IMR-90 (cell line): ENCODE results near the gene TSEN34. TPM values are rescaled to one million over a fixed set of nuclear protein-coding genes. Genes with fewer than 3 reads are reported as not detected.

Experiments
- ATAC-seq: fragments of 200-7000 bp; cut with Tn5 transposase; 2 replicates; pipeline ENCODE4 v1.9.1; 2020; ENCODE audit warnings: low read depth, mild to moderate bottlenecking, moderate library complexity
- BruUV-seq: library from RNA; stranded (reverse); fragments of 400-500 nt; replicated peaks from 2 replicates; lab custom pipeline; 2021; lab: Mats Ljungman, UMichigan
- CTCF ChIA-PET: fragments of 300-600 bp; formaldehyde crosslinking; extraction: SDS; loops from one replicate; lab custom pipeline; 2021; ENCODE audit warnings: antibody characterized with exemption; lab: Yijun Ruan, JAX
- POLR2A ChIA-PET: fragments of 300-600 bp; sonication (Branson Sonifier 250); formaldehyde crosslinking; loops from one replicate; lab custom pipeline; 2022; ENCODE audit warnings: antibody characterized with exemption; ENCODE audit not compliant: unreplicated experiment; lab: Charles Lee
- DNase-seq: peaks from one replicate; pipeline ENCODE4 v3.0.0; 2013
- H2AFZ ChIP-seq: replicated peaks from 2 replicates; pipeline ENCODE3; 2013; ENCODE audit warnings: low read length, mild to moderate bottlenecking; ENCODE audit not compliant: poor library complexity
- H2AK5ac ChIP-seq: 2 replicates; pipeline ENCODE4 v1.6.1; 2013; ENCODE audit warnings: low read depth, low read length, inconsistent platforms
- H2AK9ac ChIP-seq: replicated peaks from 2 replicates; pipeline ENCODE3; 2013; ENCODE audit warnings: mild to moderate bottlenecking, low read depth, low read length, moderate library complexity; ENCODE audit not compliant: poor library complexity
- H2BK120ac ChIP-seq: 2 replicates; pipeline ENCODE4 v1.6.1; 2013; ENCODE audit warnings: low read depth, low read length, inconsistent platforms
- H2BK15ac ChIP-seq: 3 replicates; pipeline ENCODE4 v1.6.1; 2013; ENCODE audit warnings: low read depth, low read length, inconsistent platforms
- H2BK20ac ChIP-seq: 2 replicates; pipeline ENCODE4 v1.6.1; 2013; ENCODE audit warnings: low read depth, mild to moderate bottlenecking, inconsistent platforms, low read length, moderate library complexity
- H2BK5ac ChIP-seq: 2 replicates; pipeline ENCODE4 v1.6.1; 2013; ENCODE audit warnings: mild to moderate bottlenecking, low read depth, low read length, inconsistent platforms; ENCODE audit not compliant: poor library complexity, severe bottlenecking
- H3K14ac ChIP-seq: replicated peaks from 2 replicates; pipeline ENCODE4 v1.6.1; 2013; ENCODE audit warnings: low read depth, low read length, inconsistent platforms
- H3K18ac ChIP-seq: 2 replicates; pipeline ENCODE4 v1.6.1; 2013; ENCODE audit warnings: low read depth, low read length, control low read depth
- H3K23ac ChIP-seq: 2 replicates; pipeline ENCODE4 v1.6.1; 2013; ENCODE audit warnings: low read depth, low read length, inconsistent platforms
- H3K27ac ChIP-seq: 2 replicates; pipeline ENCODE4 v1.5.1; 2013; ENCODE audit warnings: mild to moderate bottlenecking, control low read depth, low read length; ENCODE audit not compliant: insufficient read depth
- H3K27me3 ChIP-seq: 2 replicates; pipeline ENCODE4 v1.6.1; 2013; ENCODE audit warnings: low read length; ENCODE audit not compliant: control insufficient read depth, insufficient read depth
- H3K36me3 ChIP-seq: 2 replicates; pipeline ENCODE4 v1.6.1; 2013; ENCODE audit warnings: low read length, mixed read lengths; ENCODE audit not compliant: control insufficient read depth, insufficient read depth
- H3K4ac ChIP-seq: 2 replicates; pipeline ENCODE4 v1.6.1; 2013; ENCODE audit warnings: low read depth, low read length, inconsistent platforms
- H3K4me1 ChIP-seq: 2 replicates; pipeline ENCODE4 v1.6.1; 2013; ENCODE audit warnings: low read length, mixed read lengths; ENCODE audit not compliant: control insufficient read depth, insufficient read depth
- H3K4me2 ChIP-seq: 2 replicates; pipeline ENCODE4 v1.6.1; 2013; ENCODE audit warnings: low read depth, mild to moderate bottlenecking, control low read depth, low read length, moderate library complexity
- H3K4me3 ChIP-seq: 2 replicates; pipeline ENCODE4 v1.5.1; 2013; ENCODE audit warnings: low read depth, mild to moderate bottlenecking, control low read depth, low read length, moderate library complexity; ENCODE audit not compliant: insufficient read depth
- H3K56ac ChIP-seq: 2 replicates; pipeline ENCODE4 v1.6.1; 2013; ENCODE audit warnings: low read length, inconsistent platforms; ENCODE audit not compliant: insufficient read depth; ENCODE audit errors: extremely low read depth
- H3K79me1 ChIP-seq, 2 experiments: 2 replicates each; pipeline ENCODE4 v1.6.1; 2013; ENCODE audit warnings: low read length in 2 of 2, inconsistent platforms in 1 of 2, low read depth in 1 of 2
- H3K9ac ChIP-seq: 2 replicates; pipeline ENCODE4 v1.6.1; 2013; ENCODE audit warnings: low read depth, low read length, control low read depth
- H3K9me1 ChIP-seq: 2 replicates; pipeline ENCODE4 v1.6.1; 2013; ENCODE audit warnings: low read length, inconsistent platforms; ENCODE audit not compliant: insufficient read depth
- H3K9me3 ChIP-seq: 2 replicates; pipeline ENCODE4 v1.6.1; 2013; ENCODE audit warnings: low read length; ENCODE audit not compliant: control insufficient read depth, insufficient read depth
- H4K20me1 ChIP-seq: 2 replicates; pipeline ENCODE4 v1.6.1; 2013; ENCODE audit warnings: low read length, inconsistent platforms; ENCODE audit not compliant: insufficient read depth
- H4K5ac ChIP-seq: 2 replicates; pipeline ENCODE4 v1.6.1; 2013; ENCODE audit warnings: mild to moderate bottlenecking, low read depth, low read length, control low read depth
- H4K8ac ChIP-seq, 2 experiments: 2 replicates each; pipeline ENCODE4 v1.6.1; 2013; ENCODE audit warnings: low read depth in 2 of 2, low read length in 2 of 2, control low read depth in 1 of 2, inconsistent platforms in 1 of 2
- H4K91ac ChIP-seq: 2 replicates; pipeline ENCODE4 v1.6.1; 2013; ENCODE audit warnings: low read depth, low read length, inconsistent platforms; ENCODE audit not compliant: insufficient read depth
- CEBPB ChIP-seq: IDR thresholded peaks from 2 replicates; pipeline ENCODE4 v1.6.1; 2012; ENCODE audit warnings: low read depth, low read length, improper control_type of control experiment
- CHD1 ChIP-seq: IDR thresholded peaks from 2 replicates; pipeline ENCODE4 v1.6.1; 2012; ENCODE audit warnings: low read depth, low read length, improper control_type of control experiment
- FOS ChIP-seq: fragments of 150-350 bp; IDR thresholded peaks from 2 replicates; pipeline ENCODE4 v1.6.1; 2016; ENCODE audit warnings: low read depth, low read length
- MXI1 ChIP-seq: IDR thresholded peaks from 2 replicates; pipeline ENCODE4 v1.6.1; 2012; ENCODE audit warnings: low read depth, mild to moderate bottlenecking, low read length, moderate library complexity, borderline replicate concordance
- POLR2A ChIP-seq: IDR thresholded peaks from 2 replicates; pipeline ENCODE4 v1.6.1; 2012; ENCODE audit warnings: mild to moderate bottlenecking, low read depth, low read length
- WGBS, 2 experiments: methylation state at CpG; one replicate each; pipeline versions ENCODE4 v1.1.5 to v1.1.7; 2013; ENCODE audit warnings: missing lambda C conversion rate in 2 of 2; ENCODE audit not compliant: insufficient read length in 1 of 2; ENCODE audit errors: extremely low coverage in 2 of 2; 5-methylcytosine and 5-hydroxymethylcytosine counted together
- dilution Hi-C: fragments of 300-500 bp; cut with HindIII; formaldehyde crosslinking; loops from one replicate; pipeline ENCODE4 v1.14.3; 2018; ENCODE audit warnings: low sequenced_read_pairs; ENCODE audit not compliant: unreplicated experiment
- in situ Hi-C: fragments of 300-500 bp; cut with MboI; formaldehyde crosslinking; loops from 3 replicates; pipeline ENCODE4 v1.14.3; 2019; ENCODE audit warnings: low sequenced_read_pairs, inconsistent platforms, mixed read lengths
- intact Hi-C: fragments of 100-400 bp; cut with micrococcal nuclease; formaldehyde crosslinking; loops from 2 replicates; pipeline ENCODE4 v1.10.0; 2022
- polyA plus RNA-seq, 3 experiments: library from polyadenylated mRNA; depleted of rRNA; stranded (reverse); fragments of >200 nt; gene quantifications; 2 replicates each; pipeline ENCODE4 v1.2.3, GENCODE V29; 2012; ENCODE audit warnings: low replicate concordance in 1 of 3
- total RNA-seq: library from RNA; depleted of rRNA; stranded (reverse); fragments of >200 nt; gene quantifications from 2 replicates; pipeline ENCODE4 v1.2.3, GENCODE V29; 2012

The TSEN34 gene
- total and polyA plus RNA-seq, 2 of the 4 experiments (the other 2 are of a cell fraction): 32.1 to 69.4 TPM

DNA sequence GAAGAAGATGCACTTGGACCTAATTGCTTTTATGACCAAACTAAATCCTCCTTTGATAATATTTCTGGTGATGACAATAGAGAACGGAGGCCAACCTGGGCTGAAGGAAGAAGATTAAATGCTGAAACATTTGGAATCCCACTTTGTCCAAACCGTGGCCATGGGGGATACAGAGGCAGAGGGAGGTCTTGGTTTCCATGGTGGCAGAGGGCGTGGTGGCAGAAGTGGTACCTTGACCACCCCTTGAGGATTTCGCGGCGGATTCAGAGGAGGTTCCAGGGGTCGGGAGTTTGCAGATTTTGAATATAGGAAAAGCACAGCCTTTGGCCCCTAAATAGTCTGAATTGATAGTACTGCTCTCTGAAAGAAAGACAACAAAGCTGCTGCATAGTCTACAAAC is 38.9 kb downstream of the TSEN34 start:
- Histone ChIP-seq H3K18ac (no peak overlapping the region), H4K91ac (no peak overlapping the region), H3K23ac (no peak overlapping the region), H3K4me1 (no peaks in the 10 kb centered on the region), H2AK5ac (no peak overlapping the region), H2BK5ac (no peak overlapping the region), H3K4me2 (no peak overlapping the region), H3K9me3 (no peaks in the 10 kb centered on the region), H3K27me3 (peaks cover 4% of the 10 kb centered on the region), H2BK15ac (no peak overlapping the region), H3K14ac (no peak overlapping the region), H3K9me1 (no peaks in the 10 kb centered on the region; the same call in 1 of the 2 replicates), H3K27ac (no peak overlapping the region), H4K5ac (no peak overlapping the region), H4K8ac (no peak overlapping the region), H2BK20ac (no peak overlapping the region), H2AK9ac (no peak overlapping the region), H4K20me1 (no peaks in the 10 kb centered on the region), H3K79me1 (no peaks in the 10 kb centered on the region), H3K4me3 (no peak overlapping the region), H2BK120ac (no peak overlapping the region), H3K4ac (no peak overlapping the region), H3K56ac (no peak overlapping the region), H3K9ac (no peak overlapping the region), H2AFZ (no peak overlapping the region), H3K36me3 (no peaks in the 10 kb centered on the region)
- in situ Hi-C loops: no loop called here
- no TSS peak for BruUV-seq
- DNase-seq: no peak
- dilution Hi-C loops: no loop called here
- intact Hi-C loops: no loop called here
- 74% methylated on average over 6 of the region's 7 CpGs; no CpG with 5 or more reads in 1 of the 2 experiments for WGBS, 2 experiments
- TF ChIP-seq CHD1 (no peak), CEBPB (no peak), FOS (no peak), POLR2A (no peak), MXI1 (no peak)
- CTCF ChIA-PET: no interaction called here
- no peak for ATAC-seq
- POLR2A ChIA-PET: no interaction called here
